ENCODE data around the gene ABCC12. TPM values are rescaled to one million over a fixed set of nuclear protein-coding genes. Genes with fewer than 3 reads are reported as not detected.

ABCC12 gene
- total and polyA plus RNA-seq, 4 donors: 0.25 TPM; not detected in 3

DNA sequence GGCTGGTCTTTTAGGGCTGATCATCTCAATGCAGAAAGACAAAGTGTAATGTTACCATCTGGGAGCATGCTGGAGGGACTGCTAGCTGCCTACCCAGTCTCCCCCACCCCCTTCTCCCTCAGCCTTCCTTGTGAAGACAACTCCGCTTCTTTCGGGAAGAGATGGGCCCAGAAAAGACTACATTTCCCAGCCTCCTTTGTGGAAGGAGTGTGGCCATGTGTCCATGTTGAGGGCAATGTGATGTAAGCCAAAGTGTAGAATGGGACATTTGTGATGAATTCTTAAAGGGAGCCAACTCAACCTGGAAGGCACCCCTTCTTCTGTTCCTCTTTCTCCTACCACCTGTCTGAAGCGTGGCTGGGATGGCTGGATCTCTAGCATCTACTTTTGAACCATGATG lies 16.3 kb downstream of the ABCC12 start:
- Histone ChIP-seq H3K27ac (ENCODE audit: low read depth in 1 of 2, low read length in 2 of 2) (no peak overlapping the region), H3K4me3 (ENCODE audit: low read depth in 1 of 3, low read length in 3 of 3) (no peak overlapping the region), H3K4me1 (ENCODE audit: control insufficient read depth in 4 of 4, insufficient read depth in 4 of 4, low read length in 3 of 4) (no peaks in the 10 kb centered on the region), H3K36me3 (ENCODE audit: control insufficient read depth in 4 of 4, insufficient read depth in 3 of 4, low read depth in 1 of 4, low read length in 3 of 4) (no peaks in the 10 kb centered on the region), H3K9ac (ENCODE audit: low read depth in 1 of 2, low read length in 2 of 2) (no peak overlapping the region), H3K27me3 (ENCODE audit: control insufficient read depth in 4 of 4, insufficient read depth in 4 of 4, low read length in 3 of 4) (no peaks in the 10 kb centered on the region), H3K9me3 (ENCODE audit: control insufficient read depth in 4 of 4, low read length in 3 of 4) (no peaks in the 10 kb centered on the region)
- WGBS: 91% methylated on average over 3 of the region's 3 CpGs
- TF ChIP-seq JUND (IDR thresholded peaks at IDR 0.05) (no peak), SP1 (IDR thresholded peaks at IDR 0.05) (no peak), FOXA2 (IDR thresholded peaks at IDR 0.05) (no peak), GABPA (IDR thresholded peaks at IDR 0.05 in 1 of 2, conservative IDR thresholded peaks at IDR 0.05 in 1 of 2) (no peak), YY1 (IDR thresholded peaks at IDR 0.05) (no peak), TAF1 (conservative IDR thresholded peaks at IDR 0.05) (no peak), NR2F2 (IDR thresholded peaks at IDR 0.05) (no peak), HNF4A (conservative IDR thresholded peaks at IDR 0.05) (no peak), RXRA (IDR thresholded peaks at IDR 0.05) (no peak)
- TF ChIP-seq, protein P1, sequence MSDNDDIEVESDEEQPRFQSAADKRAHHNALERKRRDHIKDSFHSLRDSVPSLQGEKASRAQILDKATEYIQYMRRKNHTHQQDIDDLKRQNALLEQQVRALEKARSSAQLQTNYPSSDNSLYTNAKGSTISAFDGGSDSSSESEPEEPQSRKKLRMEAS (IDR thresholded peaks at IDR 0.05): no peak
- TF ChIP-seq, protein P2, sequence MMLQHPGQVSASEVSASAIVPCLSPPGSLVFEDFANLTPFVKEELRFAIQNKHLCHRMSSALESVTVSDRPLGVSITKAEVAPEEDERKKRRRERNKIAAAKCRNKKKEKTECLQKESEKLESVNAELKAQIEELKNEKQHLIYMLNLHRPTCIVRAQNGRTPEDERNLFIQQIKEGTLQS (IDR thresholded peaks at IDR 0.05): no peak
- TF ChIP-seq, protein P3, sequence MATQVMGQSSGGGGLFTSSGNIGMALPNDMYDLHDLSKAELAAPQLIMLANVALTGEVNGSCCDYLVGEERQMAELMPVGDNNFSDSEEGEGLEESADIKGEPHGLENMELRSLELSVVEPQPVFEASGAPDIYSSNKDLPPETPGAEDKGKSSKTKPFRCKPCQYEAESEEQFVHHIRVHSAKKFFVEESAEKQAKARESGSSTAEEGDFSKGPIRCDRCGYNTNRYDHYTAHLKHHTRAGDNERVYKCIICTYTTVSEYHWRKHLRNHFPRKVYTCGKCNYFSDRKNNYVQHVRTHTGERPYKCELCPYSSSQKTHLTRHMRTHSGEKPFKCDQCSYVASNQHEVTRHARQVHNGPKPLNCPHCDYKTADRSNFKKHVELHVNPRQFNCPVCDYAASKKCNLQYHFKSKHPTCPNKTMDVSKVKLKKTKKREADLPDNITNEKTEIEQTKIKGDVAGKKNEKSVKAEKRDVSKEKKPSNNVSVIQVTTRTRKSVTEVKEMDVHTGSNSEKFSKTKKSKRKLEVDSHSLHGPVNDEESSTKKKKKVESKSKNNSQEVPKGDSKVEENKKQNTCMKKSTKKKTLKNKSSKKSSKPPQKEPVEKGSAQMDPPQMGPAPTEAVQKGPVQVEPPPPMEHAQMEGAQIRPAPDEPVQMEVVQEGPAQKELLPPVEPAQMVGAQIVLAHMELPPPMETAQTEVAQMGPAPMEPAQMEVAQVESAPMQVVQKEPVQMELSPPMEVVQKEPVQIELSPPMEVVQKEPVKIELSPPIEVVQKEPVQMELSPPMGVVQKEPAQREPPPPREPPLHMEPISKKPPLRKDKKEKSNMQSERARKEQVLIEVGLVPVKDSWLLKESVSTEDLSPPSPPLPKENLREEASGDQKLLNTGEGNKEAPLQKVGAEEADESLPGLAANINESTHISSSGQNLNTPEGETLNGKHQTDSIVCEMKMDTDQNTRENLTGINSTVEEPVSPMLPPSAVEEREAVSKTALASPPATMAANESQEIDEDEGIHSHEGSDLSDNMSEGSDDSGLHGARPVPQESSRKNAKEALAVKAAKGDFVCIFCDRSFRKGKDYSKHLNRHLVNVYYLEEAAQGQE (IDR thresholded peaks at IDR 0.05): no peak
- no peak for DNase-seq (ENCODE audit: low spot score)

DNA sequence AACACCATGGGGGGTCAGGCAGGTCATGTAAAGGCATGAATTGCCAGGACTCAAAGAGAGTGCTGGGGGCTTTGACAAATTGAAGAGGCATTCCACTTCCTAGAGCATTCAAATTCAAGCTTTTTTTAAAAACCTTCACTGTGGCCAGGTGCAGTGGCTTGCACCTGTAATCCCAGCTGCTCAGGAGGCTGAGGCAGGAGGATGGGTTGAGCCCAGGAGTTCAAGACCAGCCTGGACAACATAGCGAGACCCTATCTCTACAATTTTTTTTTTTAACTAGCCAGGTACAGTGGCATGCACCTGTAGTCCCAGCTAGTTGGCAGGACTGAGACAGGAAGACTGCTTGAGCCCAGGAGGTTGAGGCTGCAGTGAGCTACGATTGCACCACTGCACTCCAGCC lies 17.2 kb downstream of the ABCC12 start:
- DNase-seq (ENCODE audit: low spot score): no peak
- WGBS: 93% methylated on average over 2 of the region's 2 CpGs
- no peaks in the 10 kb centered on the region for H3K27me3 ChIP-seq (ENCODE audit: control insufficient read depth in 4 of 4, insufficient read depth in 4 of 4, low read length in 3 of 4)

DNA sequence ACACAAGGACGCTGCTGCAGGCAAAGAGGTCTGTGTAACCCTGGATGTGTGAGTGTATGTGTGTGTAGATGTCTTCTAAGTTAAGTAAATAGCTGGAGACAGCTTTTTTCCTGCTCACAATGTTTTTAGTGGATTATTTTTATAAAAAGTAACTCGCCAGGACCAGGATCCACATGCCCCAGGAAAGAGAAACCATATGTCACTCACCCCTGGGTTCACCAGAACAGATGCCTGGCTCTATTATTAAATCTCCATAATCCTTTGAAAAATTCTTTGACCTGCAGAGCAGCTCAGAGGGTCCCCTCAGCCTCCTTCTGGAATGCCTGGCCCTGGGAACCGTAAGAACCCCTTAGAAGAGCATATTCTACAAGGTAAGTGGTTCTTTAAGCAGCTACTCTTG lies 18.0 kb downstream of the ABCC12 start:
- Histone ChIP-seq H3K9ac (ENCODE audit: low read depth in 1 of 2, low read length in 2 of 2) (no peak overlapping the region), H3K36me3 (ENCODE audit: control insufficient read depth in 4 of 4, insufficient read depth in 3 of 4, low read depth in 1 of 4, low read length in 3 of 4) (no peaks in the 10 kb centered on the region), H3K9me3 (ENCODE audit: control insufficient read depth in 4 of 4, low read length in 3 of 4) (no peaks in the 10 kb centered on the region), H3K4me1 (ENCODE audit: control insufficient read depth in 4 of 4, insufficient read depth in 4 of 4, low read length in 3 of 4) (no peaks in the 10 kb centered on the region), H3K27ac (ENCODE audit: low read depth in 1 of 2, low read length in 2 of 2) (no peak overlapping the region), H3K4me3 (ENCODE audit: low read depth in 1 of 3, low read length in 3 of 3) (no peak overlapping the region), H3K27me3 (ENCODE audit: control insufficient read depth in 4 of 4, insufficient read depth in 4 of 4, low read length in 3 of 4) (no peaks in the 10 kb centered on the region)
- DNase-seq (ENCODE audit: low spot score): no peak
- 86% methylated on average over 3 of the region's 3 CpGs for WGBS
- TF ChIP-seq HNF4G (IDR thresholded peaks at IDR 0.05): no peak
- TF ChIP-seq YY1 (IDR thresholded peaks at IDR 0.05): no peak
- TF ChIP-seq, protein P4, sequence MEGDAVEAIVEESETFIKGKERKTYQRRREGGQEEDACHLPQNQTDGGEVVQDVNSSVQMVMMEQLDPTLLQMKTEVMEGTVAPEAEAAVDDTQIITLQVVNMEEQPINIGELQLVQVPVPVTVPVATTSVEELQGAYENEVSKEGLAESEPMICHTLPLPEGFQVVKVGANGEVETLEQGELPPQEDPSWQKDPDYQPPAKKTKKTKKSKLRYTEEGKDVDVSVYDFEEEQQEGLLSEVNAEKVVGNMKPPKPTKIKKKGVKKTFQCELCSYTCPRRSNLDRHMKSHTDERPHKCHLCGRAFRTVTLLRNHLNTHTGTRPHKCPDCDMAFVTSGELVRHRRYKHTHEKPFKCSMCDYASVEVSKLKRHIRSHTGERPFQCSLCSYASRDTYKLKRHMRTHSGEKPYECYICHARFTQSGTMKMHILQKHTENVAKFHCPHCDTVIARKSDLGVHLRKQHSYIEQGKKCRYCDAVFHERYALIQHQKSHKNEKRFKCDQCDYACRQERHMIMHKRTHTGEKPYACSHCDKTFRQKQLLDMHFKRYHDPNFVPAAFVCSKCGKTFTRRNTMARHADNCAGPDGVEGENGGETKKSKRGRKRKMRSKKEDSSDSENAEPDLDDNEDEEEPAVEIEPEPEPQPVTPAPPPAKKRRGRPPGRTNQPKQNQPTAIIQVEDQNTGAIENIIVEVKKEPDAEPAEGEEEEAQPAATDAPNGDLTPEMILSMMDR (IDR thresholded peaks at IDR 0.05; ENCODE audit: low read depth, low read length, missing input control): no peak
- TF ChIP-seq SP1 (IDR thresholded peaks at IDR 0.05): no peak
- TF ChIP-seq JUND (IDR thresholded peaks at IDR 0.05): no peak
- TF ChIP-seq EGR1 (IDR thresholded peaks at IDR 0.05; ENCODE audit: low read depth in 2 of 2): no peak
- TF ChIP-seq FOXA1 (IDR thresholded peaks at IDR 0.05): no peak
- TF ChIP-seq, protein P1 (IDR thresholded peaks at IDR 0.05): no peak
- TF ChIP-seq RAD21 (IDR thresholded peaks at IDR 0.05): no peak
- no peak for TF ChIP-seq FOXA2 (IDR thresholded peaks at IDR 0.05)

More for the DNA sequence above, 17.2 kb downstream of the ABCC12 start:
- no peaks in the 10 kb centered on the region for H3K9me3 ChIP-seq (ENCODE audit: control insufficient read depth in 4 of 4, low read length in 3 of 4)
- H3K4me1 ChIP-seq (ENCODE audit: control insufficient read depth in 4 of 4, insufficient read depth in 4 of 4, low read length in 3 of 4): no peaks in the 10 kb centered on the region
- H3K4me3 ChIP-seq (ENCODE audit: low read depth in 1 of 3, low read length in 3 of 3): no peak overlapping the region
- no peak overlapping the region for H3K27ac ChIP-seq (ENCODE audit: low read depth in 1 of 2, low read length in 2 of 2)
- TF ChIP-seq EGR1 (IDR thresholded peaks at IDR 0.05; ENCODE audit: low read depth in 2 of 2) (no peak), YY1 (IDR thresholded peaks at IDR 0.05) (no peak), NR2F2 (IDR thresholded peaks at IDR 0.05) (no peak), FOXA1 (IDR thresholded peaks at IDR 0.05) (no peak), RXRA (IDR thresholded peaks at IDR 0.05) (no peak), GABPA (IDR thresholded peaks at IDR 0.05 in 1 of 2, conservative IDR thresholded peaks at IDR 0.05 in 1 of 2) (no peak), RAD21 (IDR thresholded peaks at IDR 0.05) (no peak), SP1 (IDR thresholded peaks at IDR 0.05) (no peak), FOXA2 (IDR thresholded peaks at IDR 0.05) (no peak), HNF4A (conservative IDR thresholded peaks at IDR 0.05) (no peak)
- TF ChIP-seq, protein P1 (IDR thresholded peaks at IDR 0.05): no peak
- H3K36me3 ChIP-seq (ENCODE audit: control insufficient read depth in 4 of 4, insufficient read depth in 3 of 4, low read depth in 1 of 4, low read length in 3 of 4): no peaks in the 10 kb centered on the region
- no peak overlapping the region for H3K9ac ChIP-seq (ENCODE audit: low read depth in 1 of 2, low read length in 2 of 2)
